Transverse colon (tissue), 4 donors: ENCODE results near the gene CCT8. TPM values are rescaled to one million over a fixed set of nuclear protein-coding genes. Genes with fewer than 3 reads are reported as not detected.
A peak's percentile ranks its signal among the peaks of the same experiment; 100 is the strongest.

Experiments used
- DNase-seq: peaks from one replicate; pipeline ENCODE4 v3.0.0-alpha.2; 2019
- H3K27ac ChIP-seq, 4 donors: fragments of 200-600 bp; sonication (generic); 2 replicates each; pipeline ENCODE4 v1.5.1; 2016 to 2018; ENCODE audit warnings: inconsistent platforms in 4 of 4
- H3K27me3 ChIP-seq: fragments of 200-600 bp; sonication (generic); 2 replicates; pipeline ENCODE4 v1.5.1; 2017; ENCODE audit warnings: inconsistent platforms
- H3K36me3 ChIP-seq, 4 donors: fragments of 200-600 bp; sonication (generic); 2 replicates each; pipeline ENCODE4 v1.5.1; 2017 to 2019; ENCODE audit warnings: inconsistent platforms in 4 of 4
- H3K4me1 ChIP-seq, 4 donors: fragments of 200-600 bp; sonication (generic); 2 replicates each; pipeline ENCODE4 v1.5.1; 2017 to 2020; ENCODE audit warnings: inconsistent platforms in 4 of 4
- H3K4me3 ChIP-seq, 4 donors: fragments of 200-600 bp; sonication (generic); 1 replicate in 1 of 4; 2 replicates in 3 of 4; pipeline versions ENCODE4 v1.5.1 to v1.6.1; 2017 to 2019; ENCODE audit warnings: inconsistent platforms in 4 of 4
- H3K9me3 ChIP-seq, 2 donors: fragments of 200-600 bp; sonication (generic); 2 replicates each; pipeline ENCODE4 v1.5.1; 2017 to 2019; ENCODE audit warnings: inconsistent platforms in 2 of 2
- CTCF ChIP-seq, 5 experiments: fragments of 200-600 bp in 3 of 5; fragments of 450-650 bp in 2 of 5; sonication (generic) in 3 of 5; IDR thresholded peaks; 1 replicate in 2 of 5; 2 replicates in 3 of 5; pipeline ENCODE4 v1.5.1; 2016 to 2017; ENCODE audit warnings: antibody characterized with exemption in 5 of 5, inconsistent platforms in 3 of 5, mild to moderate bottlenecking in 2 of 5, moderate library complexity in 1 of 5
- EP300 ChIP-seq: sonication (generic); formaldehyde crosslinking; IDR thresholded peaks from one replicate; pipeline ENCODE4 v1.6.1; 2017; ENCODE audit warnings: antibody characterized with exemption, low read depth
- POLR2A ChIP-seq: fragments of 450-650 bp; IDR thresholded peaks from one replicate; pipeline ENCODE4 v1.6.1; 2016; ENCODE audit warnings: antibody characterized with exemption, mild to moderate bottlenecking, moderate library complexity
- POLR2AphosphoS5 ChIP-seq, 3 donors: sonication (generic); formaldehyde crosslinking; IDR thresholded peaks; one replicate each; pipeline ENCODE4 v1.6.1; 2016; ENCODE audit warnings: antibody characterized with exemption in 3 of 3
- WGBS, 2 donors: methylation state at CpG; one replicate each; pipeline ENCODE4 v1.1.5; 2018; ENCODE audit warnings: low coverage in 1 of 2; 5-methylcytosine and 5-hydroxymethylcytosine counted together
- in situ Hi-C, 4 donors: fragments of 200-750 bp; cut with MboI; loops; one replicate each; pipeline versions ENCODE4 v1.15.0 to v1.15.1; 2017; ENCODE audit warnings: low sequenced_read_pairs in 3 of 4, low pct_ligation_motif_present in 1 of 4, low pct_unique_long_range_greater_than_20kb in 1 of 4
- intact Hi-C: fragments of 100-400 bp; cut with DNase I; formaldehyde crosslinking; loops from one replicate; pipeline ENCODE4 v1.15.1; 2023; ENCODE audit warnings: low total_unique reads
- total RNA-seq, 4 donors: library from RNA; depleted of rRNA; stranded (reverse); fragments of >200 nt; gene quantifications; one replicate each; pipeline ENCODE4 v1.1.0, GENCODE V29; 2016

The CCT8 gene
- total RNA-seq, 4 donors from 2014 or later: 44.1 to 106 (median 63.4) TPM

GRCh38 chr21:29033301-29033700 is 40.1 kb downstream of the CCT8 start:
- Histone ChIP-seq H3K4me1 (peaks cover 0 to 19% (median 7%) of the 10 kb centered on the region in 4 donors), H3K27ac (no peak overlapping the region), H3K9me3 (no peaks in the 10 kb centered on the region), H3K36me3 (peaks cover 0 to 49% (median 21%) of the 10 kb centered on the region in 4 donors), H3K4me3 (no peak overlapping the region), H3K27me3 (no peaks in the 10 kb centered on the region)
- in situ Hi-C loops: no loop called here
- TF ChIP-seq EP300: no peak
- no peak for TF ChIP-seq POLR2AphosphoS5 (IDR thresholded peaks at IDR 0.05)
- no peak for TF ChIP-seq POLR2A
- no peak for TF ChIP-seq CTCF (IDR thresholded peaks at IDR 0.05)
- DNase-seq: no peak
- 39 to 47% methylated on average over 4 of the region's 4 CpGs for WGBS, 2 donors
- intact Hi-C loops: no loop called here

GRCh38 chr21:29030909-29031308 is 42.5 kb downstream of the CCT8 start:
- intact Hi-C loops (no loop called here), in situ Hi-C loops (no loop called here)
- no peak overlapping the region for H3K27ac ChIP-seq
- H3K4me3 ChIP-seq: no peak overlapping the region
- whole genome bisulfite sequencing, 2 donors: 93% methylated on average over 1 of the region's 1 CpG; no CpG with 5 or more reads in 1 of the 2 donors
- no peaks in the 10 kb centered on the region for H3K9me3 ChIP-seq
- TF ChIP-seq POLR2AphosphoS5 (IDR thresholded peaks at IDR 0.05) (no peak), EP300 (no peak), CTCF (IDR thresholded peaks at IDR 0.05) (no peak), POLR2A (no peak)
- peaks cover 0 to 27% (median 11%) of the 10 kb centered on the region in 4 donors for H3K36me3 ChIP-seq
- H3K27me3 ChIP-seq: no peaks in the 10 kb centered on the region
- H3K4me1 ChIP-seq: peaks cover 0 to 34% (median 10%) of the 10 kb centered on the region in 4 donors
- no peak for DNase-seq

- Histone ChIP-seq H3K4me1 (peaks cover 0 to 36% (median 16%) of the 10 kb centered on the region in 4 donors), H3K27me3 (no peaks in the 10 kb centered on the region), H3K4me3 (no peak overlapping the region), H3K9me3 (no peaks in the 10 kb centered on the region), H3K36me3 (peaks cover 0 to 22% (median 9%) of the 10 kb centered on the region in 4 donors), H3K27ac (no peak overlapping the region)
- WGBS, 2 donors: 96% methylated on average over 1 of the region's 1 CpG; no CpG with 5 or more reads in 1 of the 2 donors
- TF ChIP-seq POLR2AphosphoS5 (IDR thresholded peaks at IDR 0.05) (no peak), EP300 (no peak), POLR2A (no peak), CTCF (IDR thresholded peaks at IDR 0.05) (no peak)
- in situ Hi-C loops: no loop called here
- no peak for DNase-seq
- intact Hi-C loops: no loop called here
Observed at GRCh38 chr21:29029524-29029923, 43.9 kb downstream of the CCT8 start.

- intact Hi-C loops: no loop called here
- Histone ChIP-seq H3K36me3 (peaks cover 0 to 4% (median 0%) of the 10 kb centered on the region in 4 donors), H3K27ac (peak overlapping the region; percentile 93 to 98 (median 97)), H3K4me1 (peaks cover 0 to 25% (median 12%) of the 10 kb centered on the region in 4 donors), H3K27me3 (no peaks in the 10 kb centered on the region), H3K4me3 (peak overlapping the region; percentile 54 to 76 (median 60)), H3K9me3 (no peaks in the 10 kb centered on the region)
- WGBS, 2 donors: 0 to 1% methylated on average over 3 to 6 of the region's 6 CpGs
- no peak for TF ChIP-seq POLR2A
- TF ChIP-seq CTCF (IDR thresholded peaks at IDR 0.05): peak in 1 of 5 experiments; percentile 2
- TF ChIP-seq EP300: no peak
- in situ Hi-C loops: no loop called here
- DNase-seq: no peak
Observed at GRCh38 chr21:29025328-29025713, 48.1 kb downstream of the CCT8 start.
